Measurements from ENCODE around the gene CWF19L1.
A peak's percentile ranks its signal among the peaks of the same experiment; 100 is the strongest.
"Not testable (repeated sequence)": the region's sequence is repeated elsewhere in the genome, so short reads cannot be mapped to it uniquely, and the experiment has no call there.

Gene CWF19L1

DNA sequence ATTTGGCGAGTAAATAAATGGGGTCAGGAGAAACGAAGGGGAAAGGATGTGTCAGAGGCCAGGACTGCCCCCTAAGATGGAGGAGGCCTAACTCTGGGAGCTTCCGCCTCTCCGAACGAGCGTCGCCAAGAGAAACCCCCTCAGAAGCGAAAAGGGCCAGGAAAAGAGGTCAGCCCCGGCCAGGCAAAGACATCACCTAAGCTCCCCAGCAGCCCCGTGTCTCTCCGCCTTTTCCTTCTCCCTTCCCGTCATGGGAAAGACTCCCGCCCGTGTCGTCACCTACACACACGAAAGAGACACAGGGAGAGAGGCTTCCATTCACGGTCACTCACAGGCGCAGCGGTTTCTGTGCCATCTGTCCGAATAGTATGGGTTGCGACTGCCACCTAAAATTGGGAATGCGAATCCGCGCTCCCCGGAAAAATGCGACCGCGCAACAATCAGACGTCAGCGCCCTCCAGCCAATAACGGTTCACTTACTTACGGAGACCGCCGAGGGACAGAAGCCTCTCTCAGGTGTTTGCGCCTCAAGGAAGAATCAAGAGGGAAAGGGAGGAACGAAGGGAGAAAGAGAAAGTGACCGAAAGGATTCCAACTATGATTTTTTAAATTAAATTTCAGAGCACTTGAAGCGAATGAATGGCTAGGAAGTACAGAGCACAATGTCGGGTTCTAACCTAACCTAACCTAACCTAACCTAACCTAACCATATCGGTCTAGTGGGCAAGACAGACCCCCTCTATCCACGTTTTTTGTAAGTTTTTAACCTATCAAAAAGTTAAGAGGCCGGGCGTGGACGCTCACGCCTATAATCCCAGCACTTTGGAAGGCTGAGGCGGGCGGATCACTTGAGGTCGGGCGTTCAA is at the start of gene CWF19L1:
Gene CWF19L1, minus strand, starts transcription at position 400 of the 866 bp plus-strand sequence. Its CDS starts 45 bp downstream, at position 355.
- peak; percentile 88 for DNase-seq

DNA sequence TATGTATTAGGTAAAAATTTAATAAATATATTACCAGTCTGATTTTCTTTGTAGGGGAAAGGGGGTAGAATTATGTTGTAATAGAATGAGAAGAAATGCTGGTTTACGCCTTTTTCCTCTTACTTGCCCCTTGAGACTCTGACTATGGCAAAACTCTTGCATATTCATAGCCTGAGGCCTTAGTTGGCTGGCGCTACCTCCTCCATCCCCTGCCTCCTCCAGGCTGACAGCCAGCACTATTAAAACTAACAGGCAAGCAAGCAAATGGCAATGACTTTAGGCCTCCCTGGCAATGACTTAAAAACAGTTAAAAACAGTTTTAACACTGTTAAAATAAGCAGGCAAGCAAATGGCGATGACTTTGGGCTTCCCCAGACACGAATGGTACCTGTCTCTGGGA is 48.2 kb upstream of the CWF19L1 start:
- DNase-seq: no peak

DNA sequence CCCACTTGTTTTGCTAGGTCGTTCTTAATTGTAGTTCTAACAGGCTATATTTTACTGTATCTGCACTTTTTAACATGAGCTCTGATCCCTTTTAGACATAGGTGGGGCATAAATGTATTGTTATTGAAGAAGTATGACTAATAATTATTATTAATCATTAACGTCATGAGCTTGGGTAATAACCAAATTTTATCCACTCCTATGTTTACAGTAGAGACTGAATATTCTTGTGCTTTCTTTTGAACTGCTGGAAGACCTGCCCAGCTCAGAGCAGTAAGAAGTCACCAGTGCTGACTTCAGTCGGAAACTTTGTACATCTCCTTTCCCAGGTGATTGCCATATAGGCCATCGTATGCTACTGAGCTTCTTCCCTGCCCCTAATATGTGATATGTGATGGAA is 43.9 kb upstream of the CWF19L1 start:
- no peak for DNase-seq

DNA sequence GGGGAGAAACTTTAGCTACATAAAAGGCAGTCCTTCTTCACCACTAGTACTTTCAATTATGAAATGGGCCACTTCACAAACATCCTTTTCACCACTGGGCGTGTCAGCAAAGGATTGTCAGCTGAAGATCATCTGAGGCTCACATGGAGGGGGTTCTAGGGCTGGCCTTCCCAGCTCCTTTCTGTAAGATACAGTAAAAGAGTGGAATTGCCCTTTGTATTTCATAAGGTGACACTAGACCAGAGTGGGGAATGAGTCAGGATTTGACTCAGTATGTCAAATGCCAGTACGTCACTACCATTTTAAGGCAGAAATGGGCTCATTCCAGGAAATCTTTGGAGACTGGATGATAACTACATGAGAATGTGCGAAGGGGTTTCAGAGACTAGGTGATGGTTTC is 40.2 kb upstream of the CWF19L1 start:
- peak; percentile 49 for DNase-seq

DNA sequence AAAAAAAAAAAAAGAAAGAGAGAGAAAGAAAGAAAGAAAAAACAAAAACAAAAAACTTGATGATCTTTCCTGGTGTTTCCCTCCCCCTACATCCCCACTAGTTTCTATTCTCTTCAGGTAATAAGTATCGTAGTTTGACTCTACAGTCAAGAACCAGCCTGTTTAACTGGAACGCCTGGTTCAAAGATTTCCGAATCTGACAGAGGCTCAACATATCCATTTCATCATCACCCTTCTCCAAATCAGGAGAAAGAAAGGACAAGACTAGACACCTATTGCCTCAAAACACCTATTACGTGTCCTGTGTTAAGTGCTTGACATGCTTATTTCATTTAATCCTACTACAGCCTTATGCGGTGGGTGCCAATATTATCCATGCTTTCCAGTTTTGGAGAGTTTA is 39.4 kb upstream of the CWF19L1 start:
- no peak for DNase-seq

DNA sequence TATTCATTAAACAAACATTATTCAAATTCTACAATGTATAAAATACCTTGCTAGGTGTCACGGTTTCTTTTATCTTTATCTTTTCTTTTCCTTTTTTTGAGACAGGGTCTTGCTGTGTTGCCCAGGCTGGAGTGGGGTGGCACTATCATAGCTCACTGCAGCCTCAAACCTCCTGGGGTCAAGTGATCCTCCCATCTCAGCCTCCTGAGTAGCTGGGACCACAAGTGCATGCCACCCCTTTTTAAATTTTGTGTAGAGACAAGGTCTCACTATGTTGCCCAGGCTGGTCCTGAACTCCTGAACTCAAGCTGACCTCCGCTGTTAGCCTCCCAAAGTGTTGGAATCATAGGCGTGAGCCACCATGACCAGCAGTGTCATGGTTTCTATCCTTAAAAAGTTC is 37.0 kb upstream of the CWF19L1 start:
- DNase-seq: no peak

DNA sequence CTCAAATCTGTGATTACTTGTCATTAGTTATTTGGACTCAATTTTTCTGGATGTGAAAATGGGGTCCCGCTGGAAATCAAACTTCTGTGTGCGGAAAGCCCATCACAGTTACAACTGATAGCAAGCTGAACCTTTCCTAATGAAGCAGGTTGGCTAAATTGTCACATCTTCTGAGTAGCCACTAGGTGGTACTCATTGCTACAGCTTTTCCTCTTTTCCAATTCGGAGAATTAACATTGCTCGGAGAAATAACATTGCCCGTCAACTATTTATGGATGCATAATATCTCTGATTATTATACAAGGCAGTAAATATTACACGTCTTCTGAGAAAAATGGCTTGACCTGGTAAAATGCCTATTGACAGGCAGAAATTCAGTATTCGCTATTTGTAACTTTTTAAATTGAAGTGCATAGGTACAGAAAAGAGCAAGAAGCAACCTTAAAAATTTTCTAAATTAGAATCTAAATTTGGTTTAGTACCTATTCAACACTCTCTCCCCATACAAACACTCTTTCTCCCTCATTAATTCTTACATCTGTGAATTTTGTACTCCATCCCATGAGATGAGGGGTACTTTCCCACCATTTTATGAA is 36.4 kb upstream of the CWF19L1 start:
- DNase-seq: peak; percentile 14

DNA sequence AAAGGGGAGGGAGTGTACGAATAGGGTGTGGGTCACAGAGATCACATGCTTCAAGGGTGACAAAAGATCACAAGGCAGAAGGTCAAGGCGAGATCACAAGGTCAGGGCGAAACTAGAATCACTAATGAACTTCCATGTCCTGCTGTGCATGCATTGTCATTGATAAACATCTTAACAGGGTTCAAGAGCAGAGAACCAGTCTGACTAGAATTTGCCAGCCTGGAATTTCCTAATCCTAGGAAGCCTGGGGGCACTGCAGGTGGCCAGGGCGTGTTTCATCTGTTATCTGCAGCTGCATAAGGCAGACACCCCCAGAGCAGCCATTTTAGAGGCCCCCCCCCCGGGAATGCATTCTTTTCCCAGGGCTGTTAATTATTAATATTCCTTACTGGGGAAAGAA is 33.7 kb upstream of the CWF19L1 start:
- DNase-seq: not testable (repeated sequence)

DNA sequence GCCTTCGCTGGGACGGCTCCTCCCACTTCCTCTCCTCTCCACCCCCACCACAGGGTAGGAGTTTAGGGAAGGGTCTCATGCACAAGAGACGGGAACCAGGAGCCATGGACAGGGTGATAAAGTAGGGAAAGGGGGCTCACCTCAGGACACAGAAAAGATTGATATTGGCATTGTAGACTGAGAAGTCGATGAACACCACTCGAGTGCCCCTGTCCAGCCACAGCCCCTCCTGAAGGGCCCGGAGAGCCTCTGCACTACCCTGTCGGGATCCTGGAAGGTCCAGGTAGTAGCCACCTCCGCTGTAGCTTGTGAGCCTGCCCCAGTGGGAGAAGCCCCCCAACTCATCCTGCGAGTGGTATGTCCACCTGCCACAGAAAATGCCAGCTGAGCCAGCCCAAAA is 29.8 kb upstream of the CWF19L1 start:
- DNase-seq: no peak

DNA sequence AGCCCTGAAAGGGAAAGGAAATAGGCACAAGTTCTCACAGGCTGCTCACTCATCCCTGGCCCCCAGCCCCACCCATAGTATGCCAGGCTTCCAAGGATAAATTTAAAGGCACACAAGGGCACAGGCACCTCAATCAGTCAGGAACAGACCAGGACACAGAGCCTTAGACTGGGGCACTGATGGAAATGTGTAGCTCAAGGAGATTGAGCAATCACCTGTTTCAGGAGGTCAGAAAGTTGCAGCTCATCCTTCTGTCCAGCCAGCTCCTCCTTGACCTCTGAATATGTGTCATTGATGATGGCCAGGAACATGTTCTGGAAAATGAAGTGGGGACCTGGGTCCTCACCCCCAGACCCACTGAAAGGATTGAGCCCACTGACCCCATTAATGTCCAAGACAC is 25.6 kb upstream of the CWF19L1 start:
- DNase-seq: no peak

DNA sequence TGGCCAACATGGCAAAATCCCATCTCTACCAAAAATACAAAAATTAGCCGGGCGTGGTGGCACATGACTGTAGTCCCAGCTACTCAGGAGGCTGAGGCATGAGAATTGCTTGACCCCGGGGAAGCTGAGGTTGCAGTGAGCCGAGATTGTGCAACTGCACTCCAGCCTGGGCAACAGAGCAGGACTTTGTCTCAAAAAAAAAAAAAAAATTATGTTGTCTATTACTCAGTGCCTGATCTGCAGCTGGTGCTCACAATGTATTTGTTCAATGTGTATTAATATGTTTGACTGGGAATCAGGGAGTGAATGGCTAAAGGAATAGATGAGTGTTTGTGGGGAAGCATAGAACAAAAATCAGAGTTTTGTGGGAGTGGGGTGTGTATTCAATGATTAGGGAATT is 24.9 kb upstream of the CWF19L1 start:
- DNase-seq: not testable (repeated sequence)

DNA sequence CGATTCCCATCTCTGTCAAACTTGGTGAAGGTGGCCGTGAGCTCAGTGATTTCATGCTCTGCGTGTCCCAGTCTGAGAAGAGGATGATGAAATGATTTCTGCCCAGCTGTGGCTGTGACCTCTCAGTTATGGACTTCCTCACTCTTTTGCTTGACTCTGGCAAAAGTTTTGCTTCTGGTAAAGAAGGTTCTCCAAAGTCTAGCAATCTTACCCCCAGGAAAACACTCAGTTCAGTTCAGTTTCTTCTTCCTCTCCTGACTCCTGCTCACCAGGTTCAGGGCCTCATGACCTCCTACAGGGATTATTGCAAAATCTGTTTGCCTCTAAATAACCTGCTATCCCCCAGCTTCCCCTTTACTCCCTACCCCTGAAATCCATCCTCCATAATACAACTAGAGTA is 23.9 kb upstream of the CWF19L1 start:
- no peak for DNase-seq

DNA sequence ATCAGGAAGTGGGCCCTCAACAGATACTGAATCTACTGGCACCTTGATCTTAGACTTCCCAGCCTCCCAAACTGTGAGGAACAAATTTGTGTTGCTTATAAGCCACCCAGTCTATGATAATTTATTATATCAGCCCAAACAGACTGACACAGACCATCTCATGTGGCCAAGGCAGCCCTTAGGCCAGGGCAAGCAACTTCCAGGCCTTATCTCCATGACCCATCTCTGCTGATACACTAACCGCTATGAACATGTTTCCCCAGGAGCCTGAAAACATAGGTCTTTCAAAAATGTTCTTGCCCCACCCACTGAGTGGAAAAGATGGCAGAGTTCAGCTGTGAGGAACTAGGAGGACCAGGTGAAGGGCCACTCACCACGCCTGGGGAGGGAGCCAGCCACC is 22.2 kb upstream of the CWF19L1 start:
- no peak for DNase-seq

DNA sequence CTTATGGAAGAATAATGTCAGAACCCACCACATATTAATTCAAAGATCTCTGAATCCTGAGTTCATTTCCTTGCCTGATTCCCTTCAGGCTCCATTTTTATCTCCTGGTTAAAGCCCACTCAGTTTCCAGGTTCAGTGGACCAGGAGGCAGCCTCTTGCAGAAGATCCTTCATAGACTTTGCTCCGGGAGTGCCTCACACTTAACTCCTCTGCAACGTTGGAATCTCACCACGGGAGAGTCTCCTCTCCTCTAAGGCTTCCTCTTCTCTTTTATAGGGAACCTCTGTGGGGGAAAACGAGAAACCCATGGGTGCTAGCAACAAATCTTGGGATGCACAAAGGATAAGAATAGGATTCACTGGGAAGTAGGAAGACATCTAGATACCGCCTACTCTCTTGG is 20.8 kb upstream of the CWF19L1 start:
- DNase-seq: no peak

DNA sequence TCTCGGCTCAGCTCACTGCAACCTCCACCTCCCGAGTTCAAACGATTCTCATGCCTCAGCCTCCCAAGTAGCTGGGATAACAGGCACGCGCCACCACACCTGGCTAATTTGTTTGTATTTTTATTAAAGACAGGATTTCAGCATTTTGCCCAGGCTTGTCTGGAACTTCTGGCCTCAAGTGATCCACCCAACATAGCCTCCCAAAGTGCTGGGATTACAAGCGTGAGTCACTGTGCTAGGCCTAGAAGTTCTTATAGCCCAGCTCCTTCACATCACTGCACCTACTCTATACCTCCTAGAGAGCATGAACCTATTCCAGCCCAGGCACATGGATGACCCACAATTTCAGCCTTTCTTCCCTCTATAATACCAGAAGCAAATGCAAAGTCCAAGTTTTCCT is 20.3 kb upstream of the CWF19L1 start:
- DNase-seq: no peak

DNA sequence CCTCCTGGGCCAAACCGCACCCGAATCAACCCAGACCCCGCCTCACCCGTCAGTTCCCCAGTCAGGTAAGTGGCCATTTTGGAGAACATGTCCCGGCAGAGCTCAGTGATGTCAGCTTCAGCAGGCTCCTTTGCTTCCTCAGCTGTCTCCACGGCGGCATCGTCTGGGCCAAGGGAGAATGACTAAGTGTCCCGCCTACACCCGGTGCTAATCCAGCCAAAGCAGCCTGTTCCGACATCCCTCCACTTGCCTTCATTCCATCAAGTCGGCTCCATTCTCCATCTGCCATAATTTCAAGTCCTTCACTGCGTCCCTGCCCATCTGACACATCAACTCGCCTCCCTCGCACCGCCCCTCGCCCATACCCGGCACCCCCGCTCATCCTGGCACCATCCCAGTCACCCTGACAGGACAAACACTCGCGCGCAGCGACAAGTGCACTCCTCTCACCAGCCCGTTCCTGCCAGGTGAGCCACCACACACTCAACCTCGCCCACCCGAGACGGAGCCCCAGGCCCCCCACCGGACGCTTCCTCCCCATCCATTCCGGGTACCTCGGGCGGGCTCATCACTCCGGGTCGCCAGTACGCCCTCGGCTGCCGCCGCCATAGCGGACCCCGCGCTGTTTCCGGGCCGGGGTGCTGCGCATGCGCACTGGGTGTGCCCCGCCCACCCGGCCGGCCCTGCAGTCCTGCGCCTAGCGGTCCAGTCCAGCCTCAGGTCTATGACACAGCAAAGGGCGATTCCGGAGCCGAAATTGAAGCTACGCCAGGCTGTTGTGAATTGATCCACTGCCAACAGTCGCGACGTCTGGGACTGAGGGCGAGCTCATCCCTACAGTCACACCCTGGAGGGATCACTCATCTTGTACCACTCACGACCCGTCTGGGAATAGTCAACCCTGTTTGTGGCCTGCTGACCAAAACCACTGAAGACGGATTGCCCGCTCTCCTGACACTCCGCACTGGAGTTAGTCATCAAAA is 18.9 kb upstream of the CWF19L1 start, which contains the start of gene BLOC1S2:
Gene BLOC1S2, minus strand, starts transcription at position 630 of the 983 bp plus-strand sequence. Its CDS starts 21 bp downstream, at position 609.
- peak; percentile 87 for DNase-seq

DNA sequence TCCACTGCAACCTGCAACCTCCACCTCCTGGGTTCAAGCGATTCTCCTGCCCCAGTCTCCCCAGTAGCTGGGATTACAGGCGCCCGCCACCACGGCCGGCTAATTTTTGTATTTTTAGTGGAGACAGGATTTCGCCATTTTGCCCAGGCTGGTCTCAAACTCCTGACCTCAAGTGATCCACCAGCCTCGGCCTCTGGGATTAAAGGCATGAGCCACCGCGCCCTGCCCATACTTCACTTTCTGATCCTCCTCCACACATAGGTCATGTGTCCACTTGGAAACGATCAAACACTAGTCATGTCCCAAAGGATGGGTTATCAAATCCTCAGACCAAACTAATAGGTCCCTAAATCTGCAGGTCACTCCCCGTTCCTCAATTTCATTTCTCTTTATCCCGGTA is 17.9 kb upstream of the CWF19L1 start:
- not testable (repeated sequence) for DNase-seq

DNA sequence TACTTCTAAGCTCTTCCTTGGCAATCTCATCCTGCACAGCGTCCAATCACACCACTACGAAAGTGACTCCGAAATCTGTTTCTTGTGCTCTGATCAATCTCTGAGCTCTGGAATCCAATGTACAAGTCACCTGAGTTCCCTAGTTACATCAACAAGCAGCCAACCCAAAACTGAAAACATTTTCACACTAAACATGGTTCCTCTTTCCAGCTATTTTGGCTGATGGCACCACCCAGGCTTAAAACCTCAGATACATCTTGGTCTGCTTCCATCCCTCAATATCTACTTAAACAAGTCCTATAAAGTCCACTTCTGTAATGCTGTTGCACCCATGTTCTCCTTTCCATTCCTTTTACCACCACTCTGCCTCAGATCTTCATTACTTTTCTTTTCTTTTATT is 15.5 kb upstream of the CWF19L1 start:
- no peak for DNase-seq

DNA sequence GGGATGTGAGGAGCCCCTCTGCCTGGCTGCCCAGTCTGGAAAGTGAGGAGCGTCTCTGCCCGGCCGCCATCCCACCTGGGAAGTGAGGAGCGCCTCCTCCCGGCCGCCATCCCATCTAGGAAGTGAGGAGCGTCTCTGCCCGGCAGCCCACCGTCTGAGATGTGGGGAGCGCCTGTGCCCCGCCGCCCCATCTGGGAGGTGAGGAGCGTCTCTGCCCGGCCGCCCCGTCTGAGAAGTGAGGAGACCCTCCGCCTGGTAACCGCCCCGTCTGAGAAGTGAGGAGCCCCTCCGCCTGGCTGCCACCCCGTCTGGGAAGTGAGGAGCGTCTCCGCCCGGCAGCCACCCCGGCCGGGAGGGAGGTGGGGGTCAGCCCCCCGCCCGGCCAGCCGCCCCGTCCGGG is 9.5 kb upstream of the CWF19L1 start:
- not testable (repeated sequence) for DNase-seq

DNA sequence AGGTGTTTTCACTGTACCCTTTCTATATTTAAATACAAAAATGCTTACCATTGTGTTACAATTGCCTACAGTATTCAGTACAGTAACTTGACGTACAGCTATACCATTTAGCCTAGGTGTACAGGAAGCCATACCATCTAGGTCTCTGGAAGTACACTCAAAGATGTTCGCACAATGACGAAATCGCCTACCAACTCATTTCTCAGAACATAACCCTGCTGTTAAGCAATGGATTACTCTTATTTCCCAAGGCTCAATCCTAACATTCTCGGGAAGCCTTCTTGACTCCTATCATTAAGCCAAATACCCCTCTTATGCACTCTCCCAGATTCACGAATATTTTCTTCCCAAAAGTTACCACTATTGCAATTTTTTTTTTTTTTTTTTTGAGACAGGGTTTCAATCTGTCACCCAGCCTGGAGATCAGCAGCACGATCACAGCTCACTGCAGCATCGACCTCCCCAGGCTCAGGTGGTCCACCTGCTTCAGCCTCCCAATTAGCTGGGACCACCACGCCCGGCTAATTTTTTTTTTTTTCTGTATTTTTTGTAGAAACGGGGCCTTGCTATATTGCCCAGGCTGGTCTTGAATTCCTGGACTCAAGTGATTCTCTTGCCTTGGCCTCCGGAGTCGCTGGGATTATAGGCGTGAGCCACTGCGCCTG is 1.5 kb downstream of the CWF19L1 start:
- no peak for DNase-seq

DNA sequence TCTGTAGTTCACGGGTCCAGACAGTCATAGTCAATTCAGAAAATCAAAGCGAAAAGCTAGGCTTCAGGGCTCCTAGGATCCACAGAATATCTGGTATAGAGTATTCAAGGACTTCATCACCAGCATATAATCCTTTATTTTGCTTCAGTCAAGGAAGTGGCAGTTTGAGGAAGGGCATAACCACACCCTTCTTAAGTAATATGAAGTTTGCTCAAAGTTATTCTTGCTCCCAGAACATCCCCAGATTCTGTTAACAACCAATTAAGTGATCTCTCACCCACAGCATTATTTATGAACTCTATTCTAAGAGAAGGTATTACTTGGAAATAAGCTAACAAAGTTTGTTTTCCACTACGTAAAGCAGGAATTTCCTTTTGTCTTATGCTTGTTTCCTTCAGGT is 13.2 kb downstream of the CWF19L1 start:
- no peak for DNase-seq

DNA sequence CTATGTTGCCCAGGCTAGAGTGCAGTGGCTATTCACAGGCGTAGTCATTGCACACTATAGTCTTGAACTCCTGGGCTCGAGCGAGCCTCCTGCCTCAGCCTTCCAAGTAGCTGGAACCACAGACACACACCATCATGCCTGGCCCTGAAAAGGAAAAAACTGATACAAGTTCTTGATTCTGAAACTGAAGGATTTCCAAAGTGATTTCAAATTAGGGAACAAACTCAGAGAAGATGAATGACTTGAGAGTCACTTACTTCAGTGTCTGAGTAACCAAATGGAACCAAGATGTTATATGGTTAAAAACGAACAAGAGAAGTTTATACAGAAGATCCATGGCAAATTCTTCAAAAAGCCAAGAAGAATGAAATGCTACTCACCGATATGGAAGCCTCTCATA is 14.4 kb downstream of the CWF19L1 start:
- DNase-seq: no peak

DNA sequence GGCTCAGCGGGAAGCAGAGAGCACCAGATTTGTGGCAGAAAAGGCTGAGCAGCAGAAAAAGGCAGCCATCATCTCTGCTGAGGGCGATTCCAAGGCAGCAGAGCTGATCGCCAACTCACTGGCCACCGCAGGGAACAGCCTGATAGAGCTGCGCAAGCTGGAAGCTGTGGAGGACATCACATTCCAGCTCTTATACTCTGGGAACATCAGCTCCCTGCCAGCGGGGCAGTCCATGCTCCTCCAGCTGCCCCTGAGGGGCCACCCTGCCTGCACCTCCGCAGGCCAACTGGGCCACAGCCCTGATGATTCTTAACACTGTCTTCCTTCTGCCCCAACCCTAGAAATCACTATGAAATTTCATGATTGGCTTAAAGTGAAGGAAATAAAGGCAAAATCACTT is 18.6 kb downstream of the CWF19L1 start:
- no peak for DNase-seq

Data from fibroblast of skin of right biceps (primary cell).